K562 (cell line): ENCODE data around the gene COASY.

Experiments
- CBX5 ChIP-seq: IDR thresholded peaks from 2 replicates; pipeline ENCODE4 v1.6.1; 2014; ENCODE audit warnings: low read depth, borderline replicate concordance
- CEBPB ChIP-seq: fragments of 450-650 bp; IDR thresholded peaks from 2 replicates; pipeline ENCODE4 v1.6.1; 2016; ENCODE audit warnings: missing genetic modification characterization, missing compliant biosample characterization
- CREM ChIP-seq: IDR thresholded peaks from 2 replicates; pipeline ENCODE4 v1.6.1; 2014; ENCODE audit warnings: antibody characterized with exemption, low read depth
- ETV6 ChIP-seq, 3 experiments: fragments of 150-350 bp in 1 of 3; sonication (generic) in 1 of 3; formaldehyde crosslinking in 1 of 3; IDR thresholded peaks; 2 replicates each; pipeline versions ENCODE4 v1.6.1 to v1.8.0; 2014 to 2022; ENCODE audit warnings: borderline replicate concordance in 2 of 3, low read depth in 2 of 3, antibody characterized with exemption in 1 of 3, low read length in 1 of 3, mild to moderate bottlenecking in 1 of 3, missing genetic modification reagents in 1 of 3
- PHF8 ChIP-seq: fragments of 200-600 bp; sonication (generic); IDR thresholded peaks from 2 replicates; pipeline ENCODE4 v1.6.1; 2012; ENCODE audit warnings: mixed run types, mild to moderate bottlenecking, inconsistent platforms, low read length, moderate library complexity, borderline replicate concordance
- POLR2AphosphoS2 ChIP-seq: IDR thresholded peaks from 2 replicates; pipeline ENCODE4 v1.6.1; 2012; ENCODE audit warnings: low read length, improper control_type of control experiment
- SIX5 ChIP-seq, 2 experiments: IDR thresholded peaks; 2 replicates each; pipeline ENCODE4 v1.6.1; 2011; ENCODE audit warnings: low read length in 2 of 2, borderline replicate concordance in 1 of 2, low read depth in 1 of 2, mild to moderate bottlenecking in 1 of 2, moderate library complexity in 1 of 2; ENCODE audit not compliant: insufficient read depth in 1 of 2
- SMC3 ChIP-seq: conservative IDR thresholded peaks from 2 replicates; pipeline ENCODE4 v1.6.1; 2011; ENCODE audit warnings: low read depth, low read length, improper control_type of control experiment; ENCODE audit not compliant: insufficient read depth
- TCF3 ChIP-seq: sonication (generic); formaldehyde crosslinking; IDR thresholded peaks from 2 replicates; pipeline ENCODE4 v1.4.0; 2020; ENCODE audit warnings: mild to moderate bottlenecking, missing genetic modification reagents
- ZNF282 ChIP-seq: sonication (generic); formaldehyde crosslinking; IDR thresholded peaks from 2 replicates; pipeline ENCODE4 v1.8.1; 2023; ENCODE audit warnings: missing genetic modification reagents
- TF ChIP-seq, protein P1 (sequence below): sonication (generic); formaldehyde crosslinking; IDR thresholded peaks from 2 replicates; pipeline ENCODE4 v1.8.1; 2022; ENCODE audit warnings: missing genetic modification reagents
- TF ChIP-seq, protein P2 (sequence below), 3 experiments: IDR thresholded peaks in 2 of 3; conservative IDR thresholded peaks in 1 of 3; 2 replicates each; pipeline ENCODE4 v1.5.1; 2011 to 2012; ENCODE audit warnings: low read length in 3 of 3, mild to moderate bottlenecking in 3 of 3, control low read depth in 2 of 3, improper control_type of control experiment in 1 of 3, inconsistent platforms in 1 of 3, low read depth in 1 of 3, mixed read lengths in 1 of 3, moderate library complexity in 1 of 3; ENCODE audit not compliant: insufficient read depth in 2 of 3
- TF ChIP-seq, protein P3 (sequence below): fragments of 450-650 bp; formaldehyde crosslinking; IDR thresholded peaks from 2 replicates; pipeline ENCODE4 v1.4.0; 2022; ENCODE audit warnings: mild to moderate bottlenecking, moderate library complexity
- TF ChIP-seq, protein P4 (sequence below): sonication (generic); formaldehyde crosslinking; IDR thresholded peaks from 2 replicates; pipeline ENCODE4 v1.9.0; 2022; ENCODE audit warnings: mild to moderate bottlenecking, missing genetic modification reagents

DNA sequence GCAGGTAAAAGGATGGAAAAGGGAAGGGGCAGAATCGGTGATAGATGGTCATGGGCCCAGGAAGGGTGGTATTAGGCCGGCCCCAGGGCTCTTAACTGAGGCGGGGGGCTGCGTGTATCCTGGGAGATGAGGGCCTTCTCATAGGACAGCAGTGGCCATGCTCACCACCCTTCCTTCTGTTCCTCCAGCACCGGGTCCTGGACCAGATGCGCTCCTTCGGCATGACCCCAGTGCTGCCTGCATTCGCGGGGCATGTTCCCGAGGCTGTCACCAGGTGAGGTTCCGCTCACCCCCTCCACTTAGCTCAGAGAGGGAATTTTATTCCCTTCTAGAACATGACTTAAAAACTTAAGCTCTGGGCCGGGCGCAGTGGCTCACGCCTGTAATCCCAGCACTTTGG is 23.5 kb upstream of the COASY start:
- TF ChIP-seq ETV6 (IDR thresholded peaks at IDR 0.05; ENCODE audit: borderline replicate concordance in 1 of 2, low read depth in 2 of 2, low read length in 1 of 2) (no peak), ETV6 (CRISPR knock-in tag; IDR thresholded peaks at IDR 0.05; ENCODE audit: borderline replicate concordance) (no peak), CBX5 (no peak), ZNF282 (CRISPR knock-in tag) (no peak), POLR2AphosphoS2 (no peak), TCF3 (no peak), SMC3 (no peak), SIX5 (IDR thresholded peaks at IDR 0.05; ENCODE audit: borderline replicate concordance in 1 of 2, insufficient read depth in 1 of 2, low read depth in 1 of 2, low read length in 2 of 2) (no peak), PHF8 (no peak), CREM (no peak), CEBPB (tag) (no peak)
- TF ChIP-seq, protein P1, sequence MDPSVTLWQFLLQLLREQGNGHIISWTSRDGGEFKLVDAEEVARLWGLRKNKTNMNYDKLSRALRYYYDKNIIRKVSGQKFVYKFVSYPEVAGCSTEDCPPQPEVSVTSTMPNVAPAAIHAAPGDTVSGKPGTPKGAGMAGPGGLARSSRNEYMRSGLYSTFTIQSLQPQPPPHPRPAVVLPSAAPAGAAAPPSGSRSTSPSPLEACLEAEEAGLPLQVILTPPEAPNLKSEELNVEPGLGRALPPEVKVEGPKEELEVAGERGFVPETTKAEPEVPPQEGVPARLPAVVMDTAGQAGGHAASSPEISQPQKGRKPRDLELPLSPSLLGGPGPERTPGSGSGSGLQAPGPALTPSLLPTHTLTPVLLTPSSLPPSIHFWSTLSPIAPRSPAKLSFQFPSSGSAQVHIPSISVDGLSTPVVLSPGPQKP, result no peak
- TF ChIP-seq, protein P2, sequence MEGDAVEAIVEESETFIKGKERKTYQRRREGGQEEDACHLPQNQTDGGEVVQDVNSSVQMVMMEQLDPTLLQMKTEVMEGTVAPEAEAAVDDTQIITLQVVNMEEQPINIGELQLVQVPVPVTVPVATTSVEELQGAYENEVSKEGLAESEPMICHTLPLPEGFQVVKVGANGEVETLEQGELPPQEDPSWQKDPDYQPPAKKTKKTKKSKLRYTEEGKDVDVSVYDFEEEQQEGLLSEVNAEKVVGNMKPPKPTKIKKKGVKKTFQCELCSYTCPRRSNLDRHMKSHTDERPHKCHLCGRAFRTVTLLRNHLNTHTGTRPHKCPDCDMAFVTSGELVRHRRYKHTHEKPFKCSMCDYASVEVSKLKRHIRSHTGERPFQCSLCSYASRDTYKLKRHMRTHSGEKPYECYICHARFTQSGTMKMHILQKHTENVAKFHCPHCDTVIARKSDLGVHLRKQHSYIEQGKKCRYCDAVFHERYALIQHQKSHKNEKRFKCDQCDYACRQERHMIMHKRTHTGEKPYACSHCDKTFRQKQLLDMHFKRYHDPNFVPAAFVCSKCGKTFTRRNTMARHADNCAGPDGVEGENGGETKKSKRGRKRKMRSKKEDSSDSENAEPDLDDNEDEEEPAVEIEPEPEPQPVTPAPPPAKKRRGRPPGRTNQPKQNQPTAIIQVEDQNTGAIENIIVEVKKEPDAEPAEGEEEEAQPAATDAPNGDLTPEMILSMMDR (IDR thresholded peaks at IDR 0.05 in 2 of 3, conservative IDR thresholded peaks at IDR 0.05 in 1 of 3; ENCODE audit: insufficient read depth in 2 of 3, low read depth in 1 of 3, low read length in 3 of 3), result no peak
- TF ChIP-seq, protein P3, sequence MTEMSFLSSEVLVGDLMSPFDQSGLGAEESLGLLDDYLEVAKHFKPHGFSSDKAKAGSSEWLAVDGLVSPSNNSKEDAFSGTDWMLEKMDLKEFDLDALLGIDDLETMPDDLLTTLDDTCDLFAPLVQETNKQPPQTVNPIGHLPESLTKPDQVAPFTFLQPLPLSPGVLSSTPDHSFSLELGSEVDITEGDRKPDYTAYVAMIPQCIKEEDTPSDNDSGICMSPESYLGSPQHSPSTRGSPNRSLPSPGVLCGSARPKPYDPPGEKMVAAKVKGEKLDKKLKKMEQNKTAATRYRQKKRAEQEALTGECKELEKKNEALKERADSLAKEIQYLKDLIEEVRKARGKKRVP, result no peak
- TF ChIP-seq, protein P4, sequence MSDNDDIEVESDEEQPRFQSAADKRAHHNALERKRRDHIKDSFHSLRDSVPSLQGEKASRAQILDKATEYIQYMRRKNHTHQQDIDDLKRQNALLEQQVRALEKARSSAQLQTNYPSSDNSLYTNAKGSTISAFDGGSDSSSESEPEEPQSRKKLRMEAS (CRISPR knock-in tag), result no peak
